HFFc6 (cell line): ENCODE data around the gene MFAP3. TPM values are rescaled to one million over a fixed set of nuclear protein-coding genes. Genes with fewer than 3 reads are reported as not detected.

Experiments
- DNase-seq: peaks from one replicate; pipeline ENCODE4 v3.0.0-alpha.2; 2018
- H3K27ac Mint-ChIP-seq: 2 replicates; pipeline ENCODE4 v1.8.0; 2020; ENCODE audit warnings: mild to moderate bottlenecking, mixed read lengths
- H3K27me3 Mint-ChIP-seq: 2 replicates; pipeline ENCODE4 v1.8.0; 2021; ENCODE audit warnings: mild to moderate bottlenecking, moderate library complexity, mixed read lengths; ENCODE audit not compliant: insufficient read depth
- H3K36me3 Mint-ChIP-seq: 2 replicates; pipeline ENCODE4 v1.8.0; 2021; ENCODE audit warnings: low read depth, mixed read lengths
- H3K4me1 Mint-ChIP-seq: 2 replicates; pipeline ENCODE4 v1.8.0; 2020; ENCODE audit warnings: low read depth, mixed read lengths
- H3K4me3 Mint-ChIP-seq: 2 replicates; pipeline ENCODE4 v1.8.0; 2020; ENCODE audit warnings: mild to moderate bottlenecking, moderate library complexity, mixed read lengths
- H3K9me3 Mint-ChIP-seq: 2 replicates; pipeline ENCODE4 v1.8.0; 2020; ENCODE audit warnings: mild to moderate bottlenecking, mixed read lengths
- CTCF ChIP-seq: fragments of 200-600 bp; sonication (generic); IDR thresholded peaks from 2 replicates; pipeline ENCODE4 v1.5.0; 2021; ENCODE audit warnings: antibody characterized with exemption, mild to moderate bottlenecking
- total RNA-seq, 6 experiments: library from RNA; stranded (reverse); fragmentation: NEBNext Ultra II Directional; extraction: Animal tissue kit (Norgen Biotek cat#: 25700); gene quantifications; 2 replicates in 1 of 6; 3 replicates in 5 of 6; pipeline ENCODE4 v1.2.3, GENCODE V29; 2021

The MFAP3 gene
- total RNA-seq, 6 experiments from 2014 or later, result 23.5 to 30.1 (median 27.3) TPM

- Mint-ChIP-seq H3K27me3 (peaks cover 34% of the 10 kb centered on the region), H3K4me1 (no peaks in the 10 kb centered on the region), H3K9me3 (no peaks in the 10 kb centered on the region), H3K4me3 (no peak overlapping the region), H3K36me3 (no peaks in the 10 kb centered on the region), H3K27ac (no peak overlapping the region)
- no peak for DNase-seq
- TF ChIP-seq CTCF, result no peak
Observed at GRCh38 chr5:154101184-154101583, 62.4 kb downstream of the MFAP3 start.

- no peak for DNase-seq
- no peak overlapping the region for H3K27ac Mint-ChIP-seq
- H3K4me3 Mint-ChIP-seq, result no peak overlapping the region
- H3K36me3 Mint-ChIP-seq, result no peaks in the 10 kb centered on the region
- H3K4me1 Mint-ChIP-seq, result no peaks in the 10 kb centered on the region
- no peaks in the 10 kb centered on the region for H3K9me3 Mint-ChIP-seq
- peaks cover 36% of the 10 kb centered on the region for H3K27me3 Mint-ChIP-seq
- no peak for TF ChIP-seq CTCF
Observed at GRCh38 chr5:154103233-154103632, 64.5 kb downstream of the MFAP3 start.

Other genes with a start within 250 kb of the MFAP3 start
- gene FAM114A2, start 57 bp upstream of the MFAP3 start, total RNA-seq, result 10 to 100 TPM; 30.3 to 35.8 (median 34.6) TPM
- gene GALNT10, start 151.8 kb downstream of the MFAP3 start, total RNA-seq, result 100 to 1,000 TPM; 129 to 161 (median 157) TPM